Tibial nerve (tissue), 3 donors: Measurements from ENCODE around the gene SLC17A8.

Experiments used
- CTCF ChIP-seq, 5 experiments: fragments of 200-600 bp in 3 of 5; fragments of 450-650 bp in 2 of 5; sonication (generic) in 3 of 5; IDR thresholded peaks; one replicate each; pipeline ENCODE4 v1.5.1; 2016 to 2019; ENCODE audit warnings: antibody characterized with exemption in 5 of 5, mild to moderate bottlenecking in 3 of 5, moderate library complexity in 2 of 5
- POLR2A ChIP-seq, 2 donors: fragments of 450-650 bp; IDR thresholded peaks; one replicate each; pipeline ENCODE4 v1.6.1; 2017; ENCODE audit warnings: antibody characterized with exemption in 2 of 2, mild to moderate bottlenecking in 2 of 2, moderate library complexity in 2 of 2

DNA sequence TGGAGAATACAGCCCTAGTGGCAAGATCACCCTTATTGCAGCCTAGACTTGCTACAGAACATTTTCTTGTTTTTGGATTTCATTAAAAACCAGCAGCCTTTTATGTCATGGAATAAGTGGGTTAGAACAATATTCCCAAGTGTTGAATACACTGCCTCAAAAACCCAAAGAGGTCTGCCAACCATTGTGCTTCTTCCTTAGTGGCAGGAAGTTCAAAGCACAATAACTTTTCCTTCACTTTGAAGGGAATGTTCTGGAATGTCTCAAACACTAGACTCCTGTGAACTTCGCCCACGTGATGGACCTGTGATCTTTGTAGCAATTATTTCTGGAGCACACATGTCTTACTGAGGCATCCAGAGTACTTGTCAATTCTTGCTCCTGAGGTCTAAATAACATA lies 8.5 kb downstream of the SLC17A8 start:
- TF ChIP-seq CTCF (IDR thresholded peaks at IDR 0.05) (no peak), POLR2A (IDR thresholded peaks at IDR 0.05) (no peak)
